Karpas-422 (cell line): ENCODE data around the gene PCDHGA1. TPM values are rescaled to one million over a fixed set of nuclear protein-coding genes. Genes with fewer than 3 reads are reported as not detected.

ENCODE experiments used
- DNase-seq: peaks from one replicate; pipeline ENCODE4 v3.0.0-alpha.2; 2015
- H2AFZ ChIP-seq: fragments of 200-600 bp; sonication (generic); 2 replicates; pipeline ENCODE4 v1.6.1; 2014; ENCODE audit warnings: antibody characterized with exemption, low read length, mixed read lengths
- H3K27ac ChIP-seq: fragments of 200-600 bp; sonication (generic); 2 replicates; pipeline ENCODE4 v1.5.1; 2014; ENCODE audit warnings: mild to moderate bottlenecking, low read length, moderate library complexity
- H3K27me3 ChIP-seq: fragments of 200-600 bp; sonication (generic); 2 replicates; pipeline ENCODE4 v1.6.1; 2014; ENCODE audit warnings: low read length, mixed read lengths
- H3K36me3 ChIP-seq: fragments of 200-600 bp; sonication (generic); 2 replicates; pipeline ENCODE4 v1.6.1; 2014; ENCODE audit warnings: low read length, mixed read lengths; ENCODE audit not compliant: insufficient read depth
- H3K4me1 ChIP-seq: fragments of 200-600 bp; sonication (generic); 2 replicates; pipeline ENCODE4 v1.6.1; 2014; ENCODE audit warnings: mild to moderate bottlenecking, low read length, mixed read lengths
- H3K4me2 ChIP-seq: fragments of 200-600 bp; sonication (generic); 2 replicates; pipeline ENCODE4 v1.6.1; 2014; ENCODE audit warnings: low read length, low read depth, mild to moderate bottlenecking; ENCODE audit not compliant: poor library complexity, severe bottlenecking
- H3K4me3 ChIP-seq: fragments of 200-600 bp; sonication (generic); 2 replicates; pipeline ENCODE4 v1.5.1; 2014; ENCODE audit warnings: mild to moderate bottlenecking, antibody characterized with exemption, low read length, mixed read lengths
- H3K79me2 ChIP-seq: fragments of 200-600 bp; sonication (generic); 2 replicates; pipeline ENCODE4 v1.6.1; 2014; ENCODE audit warnings: mild to moderate bottlenecking, low read length, mixed read lengths
- H3K9ac ChIP-seq: fragments of 200-600 bp; sonication (generic); 2 replicates; pipeline ENCODE4 v1.6.0; 2014; ENCODE audit warnings: low read length
- H3K9me2 ChIP-seq: fragments of 200-600 bp; sonication (generic), shearing (Covaris generic); replicated peaks from 2 replicates; pipeline ENCODE4 v1.6.0; 2014; ENCODE audit warnings: mild to moderate bottlenecking, low read length, moderate library complexity; ENCODE audit not compliant: insufficient read depth
- H3K9me3 ChIP-seq: fragments of 300-700, 200-600 bp; sonication (generic); 2 replicates; pipeline ENCODE4 v1.6.1; 2014; ENCODE audit warnings: low read length, mixed read lengths
- H4K20me1 ChIP-seq: fragments of 200-600 bp; sonication (generic); 2 replicates; pipeline ENCODE4 v1.6.1; 2014; ENCODE audit warnings: mild to moderate bottlenecking, antibody characterized with exemption, low read length, low read depth; ENCODE audit not compliant: insufficient read depth
- total RNA-seq: library from RNA; depleted of rRNA; stranded (reverse); fragments of >200 nt; shearing (Covaris generic); gene quantifications from 2 replicates; pipeline ENCODE4 v1.2.3, GENCODE V29; 2014; ENCODE audit warnings: low replicate concordance

PCDHGA1 gene
- total RNA-seq, 1 experiment from 2014 or later: 0.48 TPM

GRCh38 chr5:141495453-141495811 is 165.1 kb downstream of the PCDHGA1 start:
- Histone ChIP-seq H4K20me1 (no peaks in the 10 kb centered on the region), H3K36me3 (peaks cover 13% of the 10 kb centered on the region; the same call in 1 of the 2 replicates), H3K9me2 (no peaks in the 10 kb centered on the region), H2AFZ (no peak overlapping the region), H3K27me3 (no peaks in the 10 kb centered on the region), H3K4me2 (no peak overlapping the region), H3K9me3 (no peaks in the 10 kb centered on the region), H3K4me3 (no peak overlapping the region), H3K27ac (no peak overlapping the region), H3K9ac (no peak overlapping the region), H3K4me1 (peaks cover 8% of the 10 kb centered on the region), H3K79me2 (peaks cover 62% of the 10 kb centered on the region)
- no peak for DNase-seq

- DNase-seq: no peak
- no peak overlapping the region for H2AFZ ChIP-seq
- H3K79me2 ChIP-seq: peaks cover 57% of the 10 kb centered on the region
- no peaks in the 10 kb centered on the region for H3K9me2 ChIP-seq
- H3K36me3 ChIP-seq: peaks cover 13% of the 10 kb centered on the region; the same call in 1 of the 2 replicates
- H3K4me2 ChIP-seq: no peak overlapping the region
- H3K9me3 ChIP-seq: no peaks in the 10 kb centered on the region
- H3K4me3 ChIP-seq: no peak overlapping the region
- H3K27me3 ChIP-seq: no peaks in the 10 kb centered on the region
- H3K4me1 ChIP-seq: peaks cover 8% of the 10 kb centered on the region
- no peaks in the 10 kb centered on the region for H4K20me1 ChIP-seq
- H3K9ac ChIP-seq: no peak overlapping the region
- no peak overlapping the region for H3K27ac ChIP-seq
Measured at GRCh38 chr5:141496038-141496437, 165.7 kb downstream of the PCDHGA1 start.

GRCh38 chr5:141501761-141502160 is 171.4 kb downstream of the PCDHGA1 start:
- no peak overlapping the region for H3K27ac ChIP-seq
- no peak overlapping the region for H3K4me3 ChIP-seq
- no peak for DNase-seq

GRCh38 chr5:141503681-141504080 is 173.4 kb downstream of the PCDHGA1 start:
- no peaks in the 10 kb centered on the region for H3K27me3 ChIP-seq
- H3K27ac ChIP-seq: peak overlapping the region; percentile 100
- H3K36me3 ChIP-seq: peaks cover 28% of the 10 kb centered on the region
- H3K4me1 ChIP-seq: peaks cover 56% of the 10 kb centered on the region
- H3K9me2 ChIP-seq: no peaks in the 10 kb centered on the region
- no peak overlapping the region for H3K4me3 ChIP-seq
- no peaks in the 10 kb centered on the region for H3K9me3 ChIP-seq
- no peak overlapping the region for H2AFZ ChIP-seq
- no peak overlapping the region for H3K4me2 ChIP-seq
- DNase-seq: no peak
- H4K20me1 ChIP-seq: no peaks in the 10 kb centered on the region
- H3K79me2 ChIP-seq: peaks cover 17% of the 10 kb centered on the region
- peak overlapping the region; percentile 36; the same call in 1 of the 2 replicates for H3K9ac ChIP-seq

More at GRCh38 chr5:141501761-141502160, 171.4 kb downstream of the PCDHGA1 start:
- Histone ChIP-seq H2AFZ (no peak overlapping the region), H3K9ac (no peak overlapping the region), H3K4me2 (no peak overlapping the region), H3K79me2 (peaks cover 23% of the 10 kb centered on the region), H4K20me1 (no peaks in the 10 kb centered on the region), H3K9me2 (no peaks in the 10 kb centered on the region), H3K36me3 (peaks cover 33% of the 10 kb centered on the region), H3K27me3 (no peaks in the 10 kb centered on the region), H3K9me3 (no peaks in the 10 kb centered on the region), H3K4me1 (peaks cover 37% of the 10 kb centered on the region)

GRCh38 chr5:141504216-141504615 is 173.9 kb downstream of the PCDHGA1 start:
- no peak overlapping the region for H3K4me2 ChIP-seq

GRCh38 chr5:141506381-141507155 is 176.3 kb downstream of the PCDHGA1 start:
- peaks cover 85% of the 10 kb centered on the region for H3K4me1 ChIP-seq
- H3K9me2 ChIP-seq: no peaks in the 10 kb centered on the region
- peak overlapping the region; percentile 100 for H3K27ac ChIP-seq
- H3K36me3 ChIP-seq: peaks cover 25% of the 10 kb centered on the region
- H3K9me3 ChIP-seq: no peaks in the 10 kb centered on the region
- H4K20me1 ChIP-seq: no peaks in the 10 kb centered on the region
- H3K4me2 ChIP-seq: peak overlapping the region; percentile 78
- no peak overlapping the region for H2AFZ ChIP-seq
- H3K27me3 ChIP-seq: no peaks in the 10 kb centered on the region
- H3K4me3 ChIP-seq: peak overlapping the region; percentile 31; the same call in 1 of the 2 replicates
- peak; percentile 74 for DNase-seq
- H3K9ac ChIP-seq: peak overlapping the region; percentile 92
- H3K79me2 ChIP-seq: peaks cover 10% of the 10 kb centered on the region

More at GRCh38 chr5:141504216-141504615, 173.9 kb downstream of the PCDHGA1 start:
- Histone ChIP-seq H3K9ac (peak overlapping the region; percentile 36; the same call in 1 of the 2 replicates), H3K9me3 (no peaks in the 10 kb centered on the region), H3K27me3 (no peaks in the 10 kb centered on the region), H3K36me3 (peaks cover 28% of the 10 kb centered on the region), H3K27ac (peak overlapping the region; percentile 100), H3K79me2 (peaks cover 17% of the 10 kb centered on the region), H3K4me3 (no peak overlapping the region), H2AFZ (no peak overlapping the region), H3K9me2 (no peaks in the 10 kb centered on the region), H3K4me1 (peaks cover 62% of the 10 kb centered on the region), H4K20me1 (no peaks in the 10 kb centered on the region)
- DNase-seq: no peak

GRCh38 chr5:141507387-141508091 is 177.2 kb downstream of the PCDHGA1 start:
- H3K27me3 ChIP-seq: no peaks in the 10 kb centered on the region
- H3K27ac ChIP-seq: peak overlapping the region; percentile 100
- peak overlapping the region; percentile 68 for H3K4me3 ChIP-seq
- H2AFZ ChIP-seq: no peak overlapping the region
- no peaks in the 10 kb centered on the region for H4K20me1 ChIP-seq
- no peaks in the 10 kb centered on the region for H3K9me2 ChIP-seq
- H3K9ac ChIP-seq: peak overlapping the region; percentile 92
- H3K79me2 ChIP-seq: peaks cover 7% of the 10 kb centered on the region
- H3K4me2 ChIP-seq: peak overlapping the region; percentile 78
- H3K9me3 ChIP-seq: no peaks in the 10 kb centered on the region
- DNase-seq: peak; percentile 93
- peaks cover 94% of the 10 kb centered on the region for H3K4me1 ChIP-seq
- H3K36me3 ChIP-seq: peaks cover 31% of the 10 kb centered on the region

- Histone ChIP-seq H3K9ac (peak overlapping the region; percentile 92), H3K9me2 (no peaks in the 10 kb centered on the region), H3K4me1 (peaks cover 100% of the 10 kb centered on the region), H3K4me2 (peak overlapping the region; percentile 78), H3K4me3 (peak overlapping the region; percentile 68), H4K20me1 (no peaks in the 10 kb centered on the region), H3K79me2 (peaks cover 7% of the 10 kb centered on the region), H3K27ac (peak overlapping the region; percentile 100), H3K27me3 (no peaks in the 10 kb centered on the region), H3K36me3 (peaks cover 31% of the 10 kb centered on the region), H3K9me3 (no peaks in the 10 kb centered on the region), H2AFZ (no peak overlapping the region)
- DNase-seq: peak; percentile 80
Measured at GRCh38 chr5:141508440-141508797, 178.1 kb downstream of the PCDHGA1 start.
